Measurements from ENCODE around the gene TBRG4.

TBRG4 gene

GRCh38 chr7:45088821-45089340, 22.6 kb downstream of the TBRG4 start, which contains the start of gene NACAD:
Gene NACAD, minus strand, starts transcription at chr7:45088969. Its CDS starts 75 bp downstream, at chr7:45088894.
- no peak for DNase-seq

- no peak for DNase-seq
Measured at GRCh38 chr7:45088146-45088701, 23.3 kb downstream of the TBRG4 start.

- no peak for DNase-seq
Measured at GRCh38 chr7:45087301-45088145, 24.0 kb downstream of the TBRG4 start.

GRCh38 chr7:45086331-45087065, 25.0 kb downstream of the TBRG4 start:
- no peak for DNase-seq

- no peak for DNase-seq
Measured at GRCh38 chr7:45085619-45086200, 25.8 kb downstream of the TBRG4 start.

- DNase-seq: no peak
Measured at GRCh38 chr7:45084901-45085618, 26.4 kb downstream of the TBRG4 start.

GRCh38 chr7:45084336-45084735, 27.2 kb downstream of the TBRG4 start:
- DNase-seq: no peak

- no peak for DNase-seq
Measured at GRCh38 chr7:45082831-45083331, 28.6 kb downstream of the TBRG4 start.

- DNase-seq: no peak
Measured at GRCh38 chr7:45082031-45082830, 29.3 kb downstream of the TBRG4 start.

GRCh38 chr7:45081670-45081974, 29.9 kb downstream of the TBRG4 start:
- DNase-seq: no peak

GRCh38 chr7:45080958-45081669, 30.4 kb downstream of the TBRG4 start:
- DNase-seq: no peak

GRCh38 chr7:45080265-45080957, 31.1 kb downstream of the TBRG4 start:
- DNase-seq: peak in 1 of 4 experiments; percentile 31

GRCh38 chr7:45078125-45078681, 33.3 kb downstream of the TBRG4 start:
- no peak for DNase-seq

- DNase-seq: no peak
Measured at GRCh38 chr7:45077579-45077978, 33.9 kb downstream of the TBRG4 start.

GRCh38 chr7:45076946-45077345, 34.6 kb downstream of the TBRG4 start:
- DNase-seq: no peak

- DNase-seq: no peak
Measured at GRCh38 chr7:45075871-45076796, 35.4 kb downstream of the TBRG4 start.

- DNase-seq: no peak
Measured at GRCh38 chr7:45075355-45075644, 36.2 kb downstream of the TBRG4 start.

GRCh38 chr7:45074528-45075354, 36.8 kb downstream of the TBRG4 start:
- DNase-seq: no peak
